ENCODE results near the gene TNIP2.
"Not testable (repeated sequence)": the region's sequence is repeated elsewhere in the genome, so short reads cannot be mapped to it uniquely, and the experiment has no call there.

Gene TNIP2

GRCh38 chr4:2793586-2794485 is 37.7 kb upstream of the TNIP2 start:
- no peak for DNase-seq (ENCODE audit: low read depth in 1 of 2, low spot score in 1 of 2)

DNA sequence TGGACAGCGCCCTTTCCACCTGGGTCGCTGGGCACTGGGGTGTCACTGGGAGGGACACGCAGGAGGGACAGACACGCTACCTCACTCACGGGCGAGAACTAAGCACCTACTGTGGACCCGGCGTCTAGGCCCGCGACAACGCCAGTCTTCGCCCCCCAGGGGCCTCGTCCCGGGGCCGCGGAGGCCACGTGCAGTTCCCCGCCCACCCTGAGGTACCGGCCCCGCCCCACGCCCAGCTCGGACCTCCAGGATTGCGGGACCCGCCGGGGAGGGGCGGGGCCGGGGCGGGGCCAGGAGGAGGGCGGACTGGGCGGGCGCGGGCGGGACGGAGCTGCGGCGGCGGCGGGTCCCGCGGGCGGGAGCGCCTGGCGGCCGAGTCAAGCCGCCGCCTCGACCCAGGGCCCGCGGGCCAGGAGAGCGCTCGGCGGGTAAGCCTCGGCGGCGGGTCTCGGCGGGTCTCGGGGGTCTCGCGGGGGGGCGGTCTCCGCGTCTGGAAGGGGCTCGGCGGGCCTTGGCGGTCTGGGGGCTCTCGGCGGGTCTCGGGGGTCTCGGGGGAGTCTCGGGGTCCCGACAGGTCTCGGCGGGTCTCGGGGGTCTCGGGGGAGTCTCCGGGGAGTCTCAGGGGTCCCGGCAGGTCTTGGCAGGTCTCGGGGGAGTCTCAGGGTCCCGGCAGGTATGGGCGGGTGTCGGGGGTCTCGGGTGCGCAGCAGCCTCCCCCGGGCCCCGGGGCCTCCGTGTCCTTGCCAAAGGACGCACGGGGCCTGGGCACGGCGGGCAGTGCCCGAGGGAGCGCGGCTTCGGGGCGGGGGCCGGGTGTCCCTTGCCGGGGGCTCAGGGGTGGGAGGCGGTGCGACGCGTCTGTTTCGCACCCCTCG is 36.8 kb upstream of the TNIP2 start, which contains the start of gene SH3BP2:
Gene SH3BP2 (plus strand): TSS at position 375 of the 875 bp plus-strand sequence. CDS start 27,533 bp downstream, outside the sequence.
- peak in 1 of 2 donors; percentile 49 for DNase-seq (ENCODE audit: low read depth in 1 of 2, low spot score in 1 of 2)

DNA sequence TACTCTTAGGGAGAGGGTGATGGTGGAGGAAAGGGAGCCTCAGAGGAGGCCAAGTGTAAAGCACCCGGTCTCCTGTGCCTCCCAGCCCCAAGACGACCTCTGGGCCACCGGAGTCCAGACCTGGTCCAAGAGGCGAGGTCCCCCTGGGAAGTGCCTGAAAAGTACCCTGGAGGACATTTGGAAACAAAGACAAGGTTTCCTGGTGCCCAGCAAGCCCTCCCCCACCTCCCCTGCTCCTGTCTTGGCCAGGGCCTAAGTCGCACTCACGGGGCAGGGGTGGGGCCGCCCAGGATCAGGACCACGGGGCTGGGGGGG is 36.2 kb upstream of the TNIP2 start:
- DNase-seq (ENCODE audit: low read depth in 1 of 2, low spot score in 1 of 2) = no peak

DNA sequence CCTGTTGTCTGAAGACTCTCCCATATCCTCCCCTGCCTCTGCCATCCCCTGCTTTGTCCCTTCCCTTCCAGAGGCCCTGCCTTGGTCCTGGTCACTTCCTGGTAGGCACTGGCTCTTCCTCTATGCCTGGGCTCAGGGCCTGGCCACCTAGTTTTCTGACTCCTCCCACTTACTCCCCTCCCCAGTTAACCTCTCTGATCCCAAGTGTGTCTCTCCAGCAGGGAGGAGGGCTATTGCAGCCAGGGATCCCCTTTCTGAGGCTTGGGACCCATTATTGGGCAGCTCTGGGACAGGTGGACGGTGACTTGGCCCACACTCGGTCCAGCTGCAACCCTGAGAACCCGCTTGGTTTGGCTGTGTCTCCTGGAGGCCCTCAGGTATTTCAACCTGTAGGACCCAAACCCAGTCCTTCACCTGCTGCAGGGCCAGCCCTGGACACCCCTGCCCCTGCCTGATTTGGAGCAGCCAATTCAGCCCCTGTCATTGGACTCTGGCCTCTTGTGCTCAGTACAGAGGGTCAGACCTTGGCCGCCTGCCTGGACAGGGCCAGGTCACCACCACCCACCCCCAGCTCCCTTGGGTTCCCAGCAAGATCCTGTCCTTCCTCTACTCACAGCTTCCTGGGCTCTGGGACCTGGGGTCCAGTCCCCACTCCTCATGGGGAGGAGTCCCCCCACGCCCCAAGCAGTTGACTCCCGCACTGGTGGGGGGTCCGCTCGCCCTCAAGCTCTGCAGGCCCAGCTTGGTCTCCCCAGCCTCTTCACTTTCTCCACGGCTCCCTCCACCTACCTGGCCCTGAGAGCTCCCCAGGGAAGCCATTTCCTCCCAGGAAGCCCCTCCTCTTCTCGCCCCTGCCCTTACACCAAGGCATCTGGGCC is 35.6 kb upstream of the TNIP2 start:
- no peak for DNase-seq (ENCODE audit: low read depth in 1 of 2, low spot score in 1 of 2)

DNA sequence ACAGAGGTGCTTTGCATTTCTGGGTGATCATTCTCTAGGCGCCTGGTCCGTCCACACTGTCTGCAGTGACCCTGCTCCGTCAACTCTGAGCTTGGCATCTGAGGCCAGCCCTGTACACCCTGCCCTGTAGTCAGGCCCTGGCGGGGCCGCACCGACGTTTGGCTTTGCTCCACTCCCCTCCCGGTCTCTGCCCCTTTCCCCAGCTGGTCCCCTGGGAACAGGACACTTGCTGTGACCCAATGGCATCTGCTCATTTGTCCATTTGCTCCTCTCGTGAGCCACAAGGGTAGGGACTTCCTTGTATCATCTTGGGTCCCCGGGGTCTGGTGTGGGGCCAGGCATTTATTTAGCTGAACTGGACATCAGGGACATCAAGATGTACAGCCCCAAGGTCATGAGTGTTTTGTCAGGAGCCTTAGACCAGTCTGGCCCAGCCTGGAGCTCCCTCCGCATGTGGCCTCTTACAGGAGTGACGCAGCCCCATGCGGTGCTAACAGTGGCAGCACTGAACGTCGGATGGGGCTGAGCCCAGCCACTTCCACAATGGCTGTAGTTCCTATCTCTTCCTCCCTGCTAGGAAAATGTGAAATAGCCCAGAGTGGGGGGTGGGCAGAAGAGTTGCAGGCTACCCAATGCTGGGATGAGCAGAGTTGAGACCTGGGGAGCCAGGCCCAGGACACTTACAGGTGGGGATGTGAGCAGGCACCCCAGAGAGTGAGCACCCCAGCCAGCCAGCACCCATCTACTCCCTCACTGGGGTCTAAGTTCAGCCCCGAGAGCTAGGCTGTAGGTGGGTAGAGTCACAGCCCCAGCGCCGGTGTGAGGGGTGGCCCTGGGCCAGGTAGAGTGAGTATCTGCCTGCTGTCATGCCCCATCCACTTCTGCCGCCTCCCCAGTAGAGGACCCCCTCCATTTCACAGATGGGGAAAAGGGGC is 34.7 kb upstream of the TNIP2 start:
- no peak for DNase-seq (ENCODE audit: low read depth in 1 of 2, low spot score in 1 of 2)

DNA sequence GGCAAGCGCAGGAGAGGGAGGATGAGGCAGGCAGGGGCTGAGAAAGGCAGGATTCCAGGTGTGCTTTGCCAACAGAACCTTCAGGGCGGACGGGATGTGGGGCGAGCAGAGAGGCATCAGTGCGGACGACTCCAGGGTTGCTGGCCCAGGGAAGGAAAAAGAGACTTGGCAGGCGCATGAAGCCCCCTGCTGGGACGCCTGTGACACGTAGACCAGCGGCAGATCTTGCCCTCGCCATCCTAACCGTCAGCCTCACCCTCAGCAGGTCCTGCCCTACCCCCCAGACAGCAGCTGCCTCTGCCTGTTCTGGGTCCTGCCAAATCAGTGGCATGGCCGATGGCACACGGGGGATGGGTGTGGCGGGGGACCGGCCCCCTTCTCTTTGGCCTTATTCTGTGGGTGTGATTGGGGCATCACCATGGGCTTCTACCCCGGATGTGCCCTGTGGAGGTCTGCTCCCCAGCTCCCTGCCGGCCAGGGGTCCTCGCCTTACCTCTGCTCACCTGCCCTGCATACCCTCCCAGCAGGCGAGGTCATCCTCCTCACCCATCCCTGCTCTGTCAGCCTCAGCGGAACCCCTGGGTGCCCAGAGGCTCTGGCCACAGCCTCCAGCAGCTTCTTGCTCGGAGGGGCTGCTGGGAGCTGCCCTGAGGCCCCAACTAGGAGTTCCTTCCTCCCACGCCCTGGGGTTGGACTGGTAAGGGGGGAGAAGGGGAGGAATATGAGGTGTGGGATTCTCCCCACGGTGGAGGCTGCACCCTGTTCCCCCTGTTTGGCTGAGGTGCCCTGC is 33.9 kb upstream of the TNIP2 start:
- no peak for DNase-seq (ENCODE audit: low read depth in 1 of 2, low spot score in 1 of 2)

DNA sequence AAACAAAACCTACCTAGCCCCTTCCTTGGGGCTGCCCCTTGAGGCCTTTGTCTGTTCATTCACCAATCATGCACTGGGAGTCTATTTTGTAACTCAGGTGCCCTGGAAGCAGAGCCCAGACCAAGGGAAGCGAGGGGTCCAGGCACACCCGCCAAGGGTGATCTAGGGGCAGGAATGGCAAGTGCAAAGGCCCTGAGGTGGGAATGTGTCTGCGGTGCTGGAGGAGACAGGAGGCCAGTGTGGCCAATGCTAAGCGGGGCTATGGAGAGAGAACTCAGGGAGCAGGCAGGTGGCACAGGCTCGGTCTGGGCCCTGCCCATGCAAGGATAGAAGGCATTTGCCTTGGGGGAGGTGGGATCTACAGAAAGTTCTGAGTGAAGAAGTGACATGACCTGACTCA is 33.2 kb upstream of the TNIP2 start:
- no peak for DNase-seq (ENCODE audit: low read depth in 1 of 2, low spot score in 1 of 2)

- no peak for DNase-seq (ENCODE audit: low read depth in 1 of 2, low spot score in 1 of 2)
These were observed 32.5 kb upstream of the TNIP2 start for GRCh38 chr4:2788532-2789103.

DNA sequence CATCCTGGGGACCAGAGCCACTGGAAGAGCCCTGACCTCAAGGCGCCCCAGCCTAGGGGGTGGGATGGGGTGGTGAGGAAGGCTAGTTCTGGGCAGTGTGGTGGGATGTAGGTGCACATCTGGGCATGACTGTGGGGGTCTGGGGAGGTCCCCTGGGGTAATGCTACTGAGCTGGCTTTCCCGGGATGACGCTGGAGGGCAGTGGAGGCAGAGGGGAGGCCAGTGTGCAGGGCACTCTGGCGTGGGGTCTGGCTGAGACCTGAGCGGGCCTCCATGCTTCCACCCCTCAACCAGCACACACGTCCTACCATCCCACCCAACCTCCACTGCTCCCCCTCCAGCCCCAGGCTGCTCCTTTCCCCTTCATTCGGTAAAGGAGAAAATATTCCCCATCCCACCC is 32.0 kb upstream of the TNIP2 start:
- no peak for DNase-seq (ENCODE audit: low read depth in 1 of 2, low spot score in 1 of 2)

DNA sequence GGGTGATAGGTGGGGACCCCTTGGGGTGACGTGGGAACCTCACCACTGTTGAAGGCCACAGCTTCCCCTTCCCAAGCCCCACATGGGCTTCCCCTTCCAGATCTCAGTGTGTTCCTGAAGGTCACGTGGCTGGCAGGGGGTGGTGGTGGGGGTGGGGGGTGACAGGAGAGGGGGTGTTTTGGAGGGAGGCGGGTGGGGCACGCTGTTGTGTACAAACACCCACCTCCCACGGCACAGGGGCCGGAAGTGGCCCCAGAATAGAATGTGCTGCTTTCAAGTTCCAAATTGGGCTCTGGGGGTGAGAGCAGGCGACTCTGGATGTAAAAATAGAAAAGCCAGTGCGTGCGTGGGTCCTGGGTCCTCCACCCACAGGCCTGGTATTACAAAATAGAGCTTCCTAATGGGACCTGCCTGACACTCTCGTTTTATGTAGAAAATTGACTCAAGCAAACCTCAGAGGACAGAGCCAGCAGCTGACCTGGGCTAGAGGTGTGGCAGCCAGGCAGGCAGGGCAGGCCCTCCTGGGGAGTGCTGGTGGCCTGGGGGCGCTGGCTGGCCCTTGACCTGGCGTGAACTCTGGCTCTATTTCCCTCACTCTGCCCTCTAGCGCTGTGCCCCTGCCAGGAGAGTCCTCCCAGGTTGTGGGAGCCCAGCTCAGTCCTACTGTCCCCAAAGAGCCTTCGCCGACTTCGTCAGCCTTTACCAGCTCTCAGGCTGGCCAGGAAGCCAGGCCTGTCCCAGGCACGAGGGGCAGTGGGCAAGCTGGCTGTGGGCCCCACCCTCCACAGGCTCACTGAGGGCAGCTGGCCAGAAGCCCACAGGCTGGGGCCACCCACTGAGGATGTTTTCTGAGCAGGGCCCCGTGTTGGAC is 31.3 kb upstream of the TNIP2 start:
- DNase-seq (ENCODE audit: low read depth in 1 of 2, low spot score in 1 of 2) = no peak

GRCh38 chr4:2786794-2787229 is 30.7 kb upstream of the TNIP2 start:
- no peak for DNase-seq (ENCODE audit: low read depth in 1 of 2, low spot score in 1 of 2)

GRCh38 chr4:2786152-2786671 is 30.1 kb upstream of the TNIP2 start:
- DNase-seq (ENCODE audit: low read depth in 1 of 2, low spot score in 1 of 2) = peak in 1 of 2 donors; percentile 52

DNA sequence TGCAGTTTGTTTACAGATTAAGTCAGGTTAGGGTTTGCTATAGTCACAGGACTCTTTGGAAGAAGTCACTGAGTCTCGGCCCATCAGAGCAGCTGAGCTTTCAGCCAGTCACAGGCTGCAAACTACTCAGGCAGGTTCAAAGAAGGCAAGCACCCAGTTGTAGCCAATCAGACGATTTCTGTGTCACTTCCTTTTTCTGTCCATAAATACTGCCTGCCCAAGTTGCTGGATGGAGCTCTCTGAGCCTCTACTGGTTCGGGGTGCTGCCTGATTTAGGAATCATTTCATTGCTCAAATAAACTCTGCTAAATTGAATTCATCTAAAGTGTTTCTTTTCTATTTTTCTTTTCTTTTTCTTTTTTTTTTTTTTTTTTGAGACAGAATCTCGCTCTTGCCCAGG is 29.5 kb upstream of the TNIP2 start:
- DNase-seq (ENCODE audit: low read depth in 1 of 2, low spot score in 1 of 2) = no peak

- no peak for DNase-seq (ENCODE audit: low read depth in 1 of 2, low spot score in 1 of 2)
These were observed 27.7 kb upstream of the TNIP2 start for GRCh38 chr4:2783790-2784189.

GRCh38 chr4:2781911-2782310 is 25.8 kb upstream of the TNIP2 start:
- no peak for DNase-seq (ENCODE audit: low read depth in 1 of 2, low spot score in 1 of 2)

- DNase-seq (ENCODE audit: low read depth in 1 of 2, low spot score in 1 of 2) = not testable (repeated sequence)
These were observed 24.5 kb upstream of the TNIP2 start for GRCh38 chr4:2780643-2781042.

DNA sequence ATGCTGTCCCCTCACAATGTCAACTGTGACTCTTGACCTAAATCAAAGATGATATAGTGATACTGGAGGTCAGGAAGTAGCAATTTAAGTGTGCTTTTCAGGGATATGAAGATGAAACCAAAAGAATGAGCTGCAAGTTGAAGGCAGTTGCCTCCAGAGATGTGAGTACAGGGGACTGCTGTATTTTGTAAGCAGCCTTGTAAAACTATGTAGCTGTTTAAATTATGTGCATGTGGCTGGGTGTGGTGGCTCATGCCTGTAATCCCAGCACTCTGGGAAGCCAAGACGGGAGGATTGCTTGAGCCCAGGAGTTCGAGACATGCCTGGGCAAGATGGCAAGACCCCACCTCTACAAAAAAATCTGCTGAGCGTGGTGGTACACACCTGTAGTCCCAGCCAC is 15.1 kb upstream of the TNIP2 start:
- no peak for DNase-seq (ENCODE audit: low read depth in 1 of 2, low spot score in 1 of 2)

GRCh38 chr4:2768921-2769336 is 12.8 kb upstream of the TNIP2 start:
- no peak for DNase-seq (ENCODE audit: low read depth in 1 of 2, low spot score in 1 of 2)
